ENCODE results near the gene CCDC117. TPM values are rescaled to one million over a fixed set of nuclear protein-coding genes. Genes with fewer than 3 reads are reported as not detected.
"Not testable (repeated sequence)": the region's sequence is repeated elsewhere in the genome, so short reads cannot be mapped to it uniquely, and the experiment has no call there.

CCDC117 gene
- total RNA-seq, 4 donors from 2014 or later, result 23.2 to 40.1 (median 30.5) TPM

DNA sequence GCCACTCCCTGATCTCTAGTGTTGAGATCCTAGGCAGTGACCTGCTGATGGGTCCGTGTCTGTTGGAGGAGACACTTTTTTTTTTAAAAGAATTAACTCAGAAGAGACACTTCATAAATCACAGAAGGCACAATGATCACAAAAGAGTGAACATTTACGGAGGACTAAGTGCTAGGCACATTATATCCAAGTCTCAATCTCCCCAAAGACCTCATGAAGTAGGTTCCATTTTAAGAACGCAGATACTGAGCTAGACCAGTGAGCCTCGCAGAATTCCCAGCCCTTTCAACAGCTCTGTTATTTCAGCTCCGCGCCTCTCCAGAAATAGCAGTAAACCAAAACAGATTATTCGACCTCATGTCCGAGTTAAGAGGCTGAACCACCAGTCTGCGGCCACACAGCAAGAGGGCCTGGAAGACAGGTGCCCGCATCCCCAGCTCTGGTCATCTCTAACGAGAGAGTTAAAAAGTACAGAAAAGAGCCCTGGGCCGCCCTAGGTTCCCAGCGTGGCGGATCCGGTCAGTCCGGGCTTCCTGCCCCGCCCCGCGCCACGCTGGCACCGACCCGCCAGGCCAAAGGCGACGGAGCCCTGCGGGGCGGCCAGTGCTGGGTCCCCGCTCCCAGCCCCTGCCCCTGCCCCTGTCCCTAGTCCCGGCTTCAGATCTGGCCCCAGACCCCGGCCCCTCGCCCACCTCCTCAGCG, 27.3 kb downstream of the CCDC117 start:
- Histone ChIP-seq H3K36me3 (peaks cover 0 to 33% of the 10 kb centered on the region in 2 donors), H3K4me3 (peak overlapping the region; percentile 84 to 90 (median 86))
- DNase-seq, result peak; percentile 46 to 59

GRCh38 chr22:28800308-28801041, 28.0 kb downstream of the CCDC117 start, which contains the start of gene XBP1:
XBP1 (minus strand) TSS chr22:28800569.
- peak; percentile 92 to 94 for DNase-seq
- no peaks in the 10 kb centered on the region for H3K27me3 ChIP-seq
- H3K36me3 ChIP-seq, result peaks cover 0 to 26% of the 10 kb centered on the region in 2 donors
- no peaks in the 10 kb centered on the region for H3K9me3 ChIP-seq
- TF ChIP-seq POLR2A (IDR thresholded peaks at IDR 0.05) (peak; percentile 100), CTCF (IDR thresholded peaks at IDR 0.05 in 4 of 5, conservative IDR thresholded peaks at IDR 0.05 in 1 of 5) (no peak)
- H3K27ac ChIP-seq, result peak within 1 kb of the TSS; percentile 97 to 99 (median 98)
- H3K4me1 ChIP-seq, result peaks cover 36 to 41% of the 10 kb centered on the region in 2 donors
- intact Hi-C loops (cut with DNase I; ENCODE audit: low total_unique reads), result loop anchor here (1.0 to 5.0 kb wide), 5 partner anchors 28 to 802 kb away; partner anchors contain the start of genes CCDC117, HSCB and NF2
- in situ Hi-C loops (cut with MboI; ENCODE audit: low sequenced_read_pairs in 4 of 4), result no loop called here
- peak; percentile 82 to 85 for ATAC-seq
- H3K4me3 ChIP-seq, result peak within 1 kb of the TSS; percentile 84 to 90 (median 86)

More for the DNA sequence above, 27.3 kb downstream of the CCDC117 start:
- peak overlapping the region; percentile 97 to 99 (median 98) for H3K27ac ChIP-seq
- TF ChIP-seq CTCF (IDR thresholded peaks at IDR 0.05 in 4 of 5, conservative IDR thresholded peaks at IDR 0.05 in 1 of 5) (no peak), POLR2A (IDR thresholded peaks at IDR 0.05) (peak in 1 of 2 donors; percentile 95)
- peaks cover 41% of the 10 kb centered on the region in 2 donors for H3K4me1 ChIP-seq
- H3K27me3 ChIP-seq, result no peaks in the 10 kb centered on the region
- intact Hi-C loops (cut with DNase I; ENCODE audit: low total_unique reads), result loop anchor here (1.0 to 5.0 kb wide), 7 partner anchors 27 to 1528 kb away; partner anchors contain the start of genes CCDC117, HSCB, NF2 and TBC1D10A
- peak; percentile 78 to 79 for ATAC-seq
- no peaks in the 10 kb centered on the region for H3K9me3 ChIP-seq
- in situ Hi-C loops (cut with MboI; ENCODE audit: low sequenced_read_pairs in 4 of 4), result no loop called here

- H3K9me3 ChIP-seq, result no peaks in the 10 kb centered on the region
- no peak for TF ChIP-seq CTCF (IDR thresholded peaks at IDR 0.05 in 4 of 5, conservative IDR thresholded peaks at IDR 0.05 in 1 of 5)
- no peak for TF ChIP-seq POLR2A (IDR thresholded peaks at IDR 0.05)
Measured at GRCh38 chr22:28801845-28802594, 29.5 kb downstream of the CCDC117 start.

DNA sequence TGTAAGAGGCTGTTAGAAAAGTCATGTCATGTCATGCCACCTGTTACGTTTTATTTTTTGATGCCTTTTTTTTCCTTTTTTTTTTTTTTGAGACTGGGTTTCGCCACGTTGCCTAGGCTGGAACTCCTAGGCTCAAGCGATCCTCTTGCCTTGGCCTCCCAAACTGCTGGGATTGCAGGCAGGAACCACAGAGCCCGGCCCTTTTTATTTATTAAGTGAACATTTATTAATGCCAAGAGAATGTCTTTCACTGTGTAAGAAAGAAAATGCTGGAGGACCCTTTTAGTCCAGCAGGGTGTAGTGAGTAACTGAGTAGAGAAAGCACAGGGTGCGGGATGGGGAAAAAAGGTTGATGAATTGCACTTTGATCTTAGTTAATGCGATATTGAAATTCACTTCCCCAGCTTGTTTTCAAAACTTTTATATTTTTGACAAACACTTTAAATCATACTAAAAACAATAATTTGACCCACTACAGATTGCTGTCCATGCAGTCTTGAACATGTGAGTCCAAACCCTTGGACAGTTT, 30.2 kb downstream of the CCDC117 start:
- ATAC-seq, result no peak
- H3K9me3 ChIP-seq, result no peaks in the 10 kb centered on the region
- peaks cover 0 to 4% of the 10 kb centered on the region in 2 donors for H3K36me3 ChIP-seq
- TF ChIP-seq POLR2A (IDR thresholded peaks at IDR 0.05), result no peak
- TF ChIP-seq CTCF (IDR thresholded peaks at IDR 0.05 in 4 of 5, conservative IDR thresholded peaks at IDR 0.05 in 1 of 5), result no peak
- H3K4me1 ChIP-seq, result peaks cover 25 to 27% of the 10 kb centered on the region in 2 donors
- no peak for DNase-seq
- intact Hi-C loops (cut with DNase I; ENCODE audit: low total_unique reads) (loop anchor here (5.0 kb wide), 2 partner anchors 230 to 800 kb away; partner anchors contain the start of gene NF2), in situ Hi-C loops (cut with MboI; ENCODE audit: low sequenced_read_pairs in 4 of 4) (no loop called here)
- H3K27ac ChIP-seq, result peak overlapping the region in 3 of 4 donors; percentile 10 to 99 (median 30)
- no peaks in the 10 kb centered on the region for H3K27me3 ChIP-seq
- H3K4me3 ChIP-seq, result no peak overlapping the region

More at GRCh38 chr22:28801845-28802594, 29.5 kb downstream of the CCDC117 start:
- DNase-seq (no peak), ATAC-seq (no peak)
- Histone ChIP-seq H3K4me1 (peaks cover 25 to 34% of the 10 kb centered on the region in 2 donors), H3K27ac (peak overlapping the region; percentile 10 to 99 (median 64)), H3K36me3 (peaks cover 0 to 10% of the 10 kb centered on the region in 2 donors), H3K27me3 (no peaks in the 10 kb centered on the region), H3K4me3 (peak overlapping the region in 3 of 4 donors; percentile 84 to 90 (median 89))
- in situ Hi-C loops (cut with MboI; ENCODE audit: low sequenced_read_pairs in 4 of 4) (no loop called here), intact Hi-C loops (cut with DNase I; ENCODE audit: low total_unique reads) (loop anchor here (2.0 to 5.0 kb wide), 3 partner anchors 177 to 800 kb away; partner anchors contain the start of gene NF2)

DNA sequence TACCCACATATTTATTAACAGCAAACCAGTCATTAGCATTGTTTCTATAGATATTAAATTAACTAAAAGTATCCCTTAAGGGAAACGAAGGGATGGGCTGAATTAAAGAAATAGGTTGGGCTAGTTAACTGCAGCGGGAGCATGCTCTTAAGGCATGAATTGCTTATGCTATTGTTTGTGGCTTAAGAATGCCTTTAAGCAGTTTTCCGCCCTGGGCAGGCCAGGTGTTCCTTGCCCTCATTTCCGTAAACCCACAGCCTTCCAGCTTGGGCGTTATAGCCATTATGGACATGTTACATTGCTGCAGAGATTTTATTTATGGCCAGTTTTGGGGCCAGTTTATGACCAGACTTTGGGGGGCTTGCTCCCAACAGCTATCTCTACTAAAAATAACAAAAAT, 32.9 kb downstream of the CCDC117 start:
- H3K9me3 ChIP-seq; DNase-seq; H3K36me3 ChIP-seq; H3K27ac ChIP-seq; ATAC-seq; intact Hi-C loops (cut with DNase I; ENCODE audit: low total_unique reads); H3K27me3 ChIP-seq; H3K4me3 ChIP-seq; in situ Hi-C loops (cut with MboI; ENCODE audit: low sequenced_read_pairs in 4 of 4): not testable (repeated sequence)
- peaks cover 10 to 15% of the 10 kb centered on the region in 2 donors for H3K4me1 ChIP-seq
